ENCODE data around the gene UNKL. TPM values are rescaled to one million over a fixed set of nuclear protein-coding genes. Genes with fewer than 3 reads are reported as not detected.
A peak's percentile ranks its signal among the peaks of the same experiment; 100 is the strongest.

UNKL gene
- total RNA-seq, 1 experiment from 2014 or later, result 6.5 TPM

- DNase-seq (ENCODE audit: low read depth), result no peak
Observed at GRCh38 chr16:1377406-1378010, 37.0 kb downstream of the UNKL start.

GRCh38 chr16:1375741-1376410 lies 38.6 kb downstream of the UNKL start:
- DNase-seq (ENCODE audit: low read depth), result no peak

DNA sequence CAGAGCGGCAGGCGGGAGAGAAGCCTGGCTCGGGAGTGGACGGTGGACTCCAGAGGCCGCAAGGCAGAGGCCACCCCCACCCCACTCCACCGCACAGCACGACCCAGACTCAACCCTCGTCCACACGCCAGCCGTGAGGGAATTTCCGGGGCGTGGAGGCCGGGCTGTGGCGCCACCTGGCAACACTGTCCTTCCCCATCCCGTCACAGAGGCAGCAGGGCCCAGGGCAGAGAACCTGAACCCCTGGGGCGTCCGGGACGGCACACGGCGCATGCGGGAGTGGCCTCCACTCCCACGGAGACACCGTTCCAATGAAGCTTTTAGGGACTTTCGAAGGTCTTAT lies 39.2 kb downstream of the UNKL start:
- DNase-seq (ENCODE audit: low read depth), result no peak

GRCh38 chr16:1374418-1375297 lies 39.8 kb downstream of the UNKL start:
- no peak for DNase-seq (ENCODE audit: low read depth)

DNA sequence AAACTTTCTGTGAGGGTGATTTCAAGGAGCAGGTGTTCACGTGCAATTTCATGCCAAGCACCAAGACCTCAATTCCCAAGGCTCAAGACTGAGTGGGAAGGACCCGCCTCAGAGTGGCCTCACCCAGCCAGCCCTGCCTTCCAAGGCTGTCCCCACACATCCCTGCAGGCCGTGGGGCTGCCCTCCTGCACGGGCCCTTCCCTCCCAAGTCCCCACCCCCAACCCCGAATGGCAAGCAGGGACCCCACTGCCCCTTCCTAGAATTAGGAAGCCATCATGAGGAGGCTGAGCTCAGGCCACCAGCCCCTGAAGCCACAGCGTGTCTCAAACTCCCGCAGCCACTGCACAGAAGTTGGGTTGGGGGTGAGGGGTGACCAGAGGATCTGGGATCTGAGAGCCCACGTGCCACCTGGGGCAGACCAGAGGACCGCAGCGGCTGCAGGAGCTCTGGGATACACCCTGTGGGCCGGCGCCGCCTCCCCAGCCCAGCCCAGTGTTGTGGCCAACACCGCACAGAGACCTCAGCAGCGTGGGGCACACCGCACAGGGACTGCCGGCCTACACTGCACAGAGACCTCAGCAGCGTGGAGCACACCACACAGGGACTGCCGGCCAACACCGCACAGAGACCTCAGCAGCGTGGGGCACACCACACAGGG lies 42.1 kb downstream of the UNKL start:
- DNase-seq (ENCODE audit: low read depth), result no peak

GRCh38 chr16:1371054-1371978 lies 43.2 kb downstream of the UNKL start:
- no peak for DNase-seq (ENCODE audit: low read depth)

DNA sequence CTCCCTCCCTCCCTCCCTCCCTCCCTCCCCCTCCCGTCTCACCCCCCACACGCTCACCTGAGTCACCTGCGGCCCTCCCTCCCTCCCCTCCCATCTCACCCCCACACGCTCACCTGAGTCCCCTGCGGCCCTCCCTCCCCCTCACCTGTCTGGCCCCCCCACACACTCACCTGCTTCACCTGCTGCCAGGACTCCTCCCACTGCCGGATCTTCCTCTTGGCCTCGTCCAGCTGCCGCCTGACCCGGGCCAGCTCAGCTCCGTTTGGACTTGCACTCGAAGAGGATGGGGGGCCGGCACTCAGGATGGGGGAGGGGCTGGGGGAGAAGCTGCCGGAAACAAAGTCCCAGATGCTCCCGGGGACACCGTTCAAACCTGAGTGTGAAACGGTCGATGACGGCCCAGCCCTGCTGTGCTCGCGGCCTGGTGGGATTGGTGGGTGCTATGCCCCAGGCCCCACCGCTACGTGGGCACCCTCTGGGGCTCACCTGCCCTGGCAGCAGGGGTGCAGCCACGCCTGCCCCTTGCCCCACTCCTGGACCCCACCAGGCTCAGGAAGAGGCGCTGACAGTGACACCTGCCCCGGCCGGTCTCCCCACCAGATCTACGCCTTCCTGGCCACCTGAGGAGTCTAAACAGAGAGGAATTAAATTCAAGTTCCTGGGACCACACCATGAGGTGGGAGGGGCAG lies 46.9 kb downstream of the UNKL start:
- DNase-seq (ENCODE audit: low read depth), result no peak

DNA sequence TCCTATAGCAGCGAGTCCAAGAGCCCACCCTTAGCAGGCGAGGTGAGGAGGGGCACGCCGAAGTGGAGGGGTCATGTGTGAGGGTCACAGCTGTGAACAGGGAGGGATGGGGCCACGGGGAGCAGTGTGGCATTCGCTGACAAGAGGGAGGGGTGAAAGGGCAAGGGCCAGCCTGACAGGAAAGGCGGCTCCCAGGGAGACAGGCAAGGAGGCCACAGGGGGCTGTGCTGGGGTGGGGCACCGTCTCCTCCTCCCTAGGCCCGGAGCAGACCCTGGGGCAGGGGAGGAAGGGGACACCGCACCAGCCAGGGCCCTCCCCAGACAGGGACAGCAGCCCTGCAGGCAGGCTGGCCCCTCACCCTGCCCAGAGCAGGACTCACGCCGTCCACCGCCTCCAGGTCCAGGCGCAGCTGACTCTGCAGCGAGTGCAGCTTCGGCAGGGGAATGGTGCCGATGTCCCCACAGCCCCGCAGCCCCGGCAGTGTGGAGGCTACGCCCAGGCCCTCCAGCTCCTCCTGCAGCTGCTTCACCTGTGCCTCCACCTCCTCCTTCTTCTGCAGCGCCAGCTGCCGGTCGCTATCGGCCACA lies 47.7 kb downstream of the UNKL start:
- DNase-seq (ENCODE audit: low read depth), result no peak

DNA sequence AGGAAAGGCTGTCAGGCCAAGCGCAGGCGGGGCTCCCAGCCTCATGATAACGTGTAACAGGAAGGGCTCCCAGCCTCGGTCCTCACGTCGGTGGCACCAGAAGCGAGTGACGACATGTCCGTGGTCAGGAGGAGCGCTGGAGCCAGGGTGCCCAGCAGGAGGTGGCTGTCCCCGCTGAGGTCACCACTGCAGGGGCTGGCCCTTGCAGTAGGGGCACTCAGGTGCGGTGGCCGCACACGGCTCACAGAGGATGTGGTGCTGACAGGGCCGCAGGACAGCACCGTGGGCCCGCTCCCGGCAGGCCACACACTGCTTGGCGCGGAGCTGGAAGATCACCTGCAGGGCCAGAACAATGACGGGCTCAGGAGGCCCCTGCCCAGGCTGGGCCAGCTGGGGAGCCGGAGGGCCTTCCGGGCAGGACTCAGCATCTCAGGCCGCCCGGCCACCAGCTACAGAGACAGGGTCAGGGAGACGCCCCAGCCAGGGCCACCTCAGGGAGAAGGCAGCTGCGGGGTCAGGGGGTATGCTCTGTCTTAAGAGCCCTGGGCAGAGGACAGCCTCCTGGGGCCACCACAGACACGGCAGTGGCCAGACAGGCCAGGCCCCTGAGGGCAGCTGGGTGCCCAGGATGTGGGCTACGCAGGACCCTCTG lies 48.3 kb downstream of the UNKL start:
- DNase-seq (ENCODE audit: low read depth), result no peak

DNA sequence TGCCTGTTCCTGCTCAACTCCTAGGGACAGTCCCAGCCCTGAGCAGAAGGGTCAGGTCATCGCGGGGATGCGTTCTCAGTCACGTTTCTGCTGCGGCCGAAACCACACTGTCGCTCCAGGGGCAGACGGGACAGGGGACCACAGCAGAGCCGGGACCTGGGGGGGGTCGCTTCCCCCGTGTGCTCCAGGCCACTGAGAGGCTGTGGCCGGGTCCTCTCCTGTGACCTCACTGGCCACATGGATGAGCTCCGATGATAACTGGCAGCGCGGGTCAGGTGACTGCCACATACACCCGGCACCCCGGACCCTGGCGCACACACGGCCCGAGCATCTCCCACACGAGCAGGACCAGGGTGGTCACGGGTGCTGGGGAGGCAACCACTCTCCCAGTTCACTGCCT lies 50.0 kb downstream of the UNKL start:
- DNase-seq (ENCODE audit: low read depth), result no peak

GRCh38 chr16:1363501-1364041 lies 50.9 kb downstream of the UNKL start:
- DNase-seq (ENCODE audit: low read depth), result no peak

- no peak for DNase-seq (ENCODE audit: low read depth)
Observed at GRCh38 chr16:1362807-1363206, 51.7 kb downstream of the UNKL start.

DNA sequence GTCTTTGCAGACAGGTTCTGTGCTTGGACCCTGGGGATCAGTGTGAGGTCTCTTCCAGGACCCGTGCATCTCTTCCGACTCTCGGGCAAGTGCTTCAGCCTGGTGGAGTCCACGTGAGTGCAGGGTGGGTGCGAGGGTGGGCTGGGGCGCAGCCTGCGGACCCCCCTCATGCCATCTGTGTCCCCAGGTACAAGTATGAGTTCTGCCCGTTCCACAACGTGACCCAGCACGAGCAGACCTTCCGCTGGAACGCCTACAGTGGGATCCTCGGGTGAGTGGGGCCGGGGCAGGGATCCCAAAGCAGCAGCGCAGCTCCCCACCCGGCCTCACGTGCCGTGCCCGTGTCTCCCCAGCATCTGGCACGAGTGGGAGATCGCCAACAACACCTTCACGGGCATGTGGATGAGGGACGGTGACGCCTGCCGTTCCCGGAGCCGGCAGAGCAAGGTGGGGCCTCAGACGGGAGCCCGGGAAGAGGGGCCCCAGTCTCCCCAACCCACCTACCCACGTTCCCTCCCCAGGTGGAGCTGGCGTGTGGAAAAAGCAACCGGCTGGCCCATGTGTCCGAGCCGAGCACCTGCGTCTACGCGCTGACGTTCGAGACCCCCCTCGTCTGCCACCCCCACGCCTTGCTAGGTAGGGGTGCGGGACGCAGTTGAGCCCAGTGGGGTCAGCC lies 52.7 kb downstream of the UNKL start:
- no peak for DNase-seq (ENCODE audit: low read depth)

DNA sequence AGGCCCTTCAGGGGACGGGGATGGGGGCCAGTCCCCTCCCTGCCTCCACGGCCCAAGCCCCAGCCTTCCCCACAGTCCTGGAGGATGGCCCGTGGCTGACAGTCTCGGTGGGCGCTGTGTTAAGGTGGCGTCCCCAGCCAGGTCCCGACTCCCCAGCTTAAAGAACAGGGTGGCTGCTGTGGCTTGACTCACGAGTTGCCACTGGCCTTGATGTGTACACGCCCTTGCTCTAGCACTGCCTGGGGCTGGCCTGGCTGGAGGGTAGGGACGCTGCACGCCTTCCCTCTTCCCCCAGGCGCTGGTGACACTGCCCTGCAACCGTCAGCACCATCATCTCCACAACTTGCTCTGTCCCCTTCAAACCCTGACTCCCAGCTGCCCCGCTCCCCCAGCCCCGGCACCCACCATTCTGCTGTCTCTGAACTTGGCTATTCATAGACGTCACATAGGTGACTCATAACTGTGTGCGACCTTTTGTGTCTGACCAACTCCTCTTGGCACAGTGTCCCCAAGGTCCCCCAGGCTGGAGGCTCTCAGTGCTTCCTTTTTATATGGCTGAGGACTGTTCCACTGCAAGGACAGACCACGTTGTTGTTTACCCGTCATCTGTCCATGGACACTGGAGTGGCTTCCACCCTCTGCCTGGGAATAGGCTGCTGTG lies 56.5 kb downstream of the UNKL start:
- peak; percentile 63 for DNase-seq (ENCODE audit: low read depth)

DNA sequence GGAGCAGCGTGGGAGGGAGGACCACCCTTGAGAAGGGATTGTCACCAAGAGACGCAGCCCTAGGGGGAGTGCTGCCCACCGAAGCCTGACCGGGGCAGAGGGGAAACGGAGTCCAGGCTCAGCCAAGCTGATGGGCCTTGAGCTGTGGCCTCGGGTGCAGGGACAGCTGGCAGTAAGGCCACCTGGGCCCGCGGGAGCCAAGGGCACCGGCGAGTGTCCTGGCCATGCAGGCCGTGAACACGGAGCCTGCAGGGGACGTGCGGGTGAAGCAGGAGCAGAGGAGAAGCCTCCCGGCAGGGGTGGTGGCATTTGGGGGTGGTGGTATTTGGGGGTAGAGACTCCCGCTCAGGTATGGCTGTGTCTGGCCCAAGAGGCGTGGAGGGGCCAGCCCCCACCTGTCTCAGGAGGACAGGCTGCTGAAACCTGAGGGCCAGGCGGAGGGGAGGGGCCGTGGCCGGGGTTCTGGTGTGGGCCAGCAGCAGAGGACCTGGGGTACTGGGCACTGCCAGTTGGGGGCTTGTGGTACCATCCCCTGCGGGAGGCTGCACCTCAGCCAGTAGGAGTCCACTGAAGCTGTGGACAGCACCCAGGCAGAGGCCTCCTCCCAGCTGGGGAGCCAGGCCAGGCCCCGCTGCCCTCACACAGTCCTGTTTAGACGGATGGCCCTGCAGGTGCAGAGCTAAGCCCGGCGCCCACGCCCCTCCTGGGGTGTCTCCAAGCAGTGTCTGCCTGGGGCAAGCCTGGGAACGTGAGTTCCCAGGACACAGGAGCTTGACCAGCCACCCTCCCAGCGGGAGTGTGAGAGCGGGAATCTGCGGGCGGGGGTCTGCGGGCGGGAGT lies 58.2 kb downstream of the UNKL start:
- DNase-seq (ENCODE audit: low read depth), result no peak

DNA sequence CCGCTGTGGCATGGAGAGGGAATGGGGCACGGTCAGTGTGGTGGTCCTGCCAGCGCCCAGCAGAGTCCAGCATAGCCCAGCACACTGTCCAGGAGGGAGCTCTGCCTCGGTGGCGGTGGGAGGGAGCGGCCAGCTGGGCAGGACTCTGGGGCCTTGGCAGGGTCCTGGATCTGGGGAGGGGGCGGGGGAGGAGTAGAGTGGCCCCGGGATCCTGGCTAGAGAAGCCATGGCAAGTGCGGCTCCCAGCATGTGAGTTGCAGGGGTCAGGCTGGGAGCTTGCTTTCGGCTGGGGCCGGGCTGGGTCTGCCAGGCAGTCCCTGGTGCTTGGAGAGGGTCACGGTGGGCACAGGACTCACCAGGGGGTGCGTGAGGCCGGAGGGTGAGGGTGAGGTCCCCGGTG lies 58.9 kb downstream of the UNKL start:
- DNase-seq (ENCODE audit: low read depth), result no peak

GRCh38 chr16:1354815-1355540 lies 59.5 kb downstream of the UNKL start:
- DNase-seq (ENCODE audit: low read depth), result no peak

All from M059J (cell line).